ENCODE results near the gene GET4.

GRCh38 chr7:908159-908581 is 31.8 kb downstream of the GET4 start:
- TF ChIP-seq CTCF (IDR thresholded peaks at IDR 0.05) (no peak), ZFX (IDR thresholded peaks at IDR 0.05; ENCODE audit: borderline replicate concordance) (no peak)

Measured in 22Rv1 (cell line).